Esophagus (tissue), 2 donors: ENCODE data around the gene RGL1. TPM values are rescaled to one million over a fixed set of nuclear protein-coding genes. Genes with fewer than 3 reads are reported as not detected.

Source experiments
- H3K27ac ChIP-seq, 2 donors: one replicate each; pipeline ENCODE4 v1.5.1; 2013; ENCODE audit warnings: low read depth in 2 of 2, mild to moderate bottlenecking in 2 of 2, inconsistent platforms in 1 of 2, low read length in 1 of 2, moderate library complexity in 1 of 2
- H3K27me3 ChIP-seq, 2 donors: one replicate each; pipeline ENCODE4 v1.6.1; 2013; ENCODE audit warnings: low read length in 2 of 2, control low read depth in 1 of 2, mild to moderate bottlenecking in 1 of 2; ENCODE audit not compliant: insufficient read depth in 2 of 2, control insufficient read depth in 1 of 2
- H3K36me3 ChIP-seq, 2 donors: one replicate each; pipeline ENCODE4 v1.6.1; 2013; ENCODE audit warnings: low read length in 1 of 2; ENCODE audit not compliant: control insufficient read depth in 2 of 2, insufficient read depth in 2 of 2
- H3K4me1 ChIP-seq, 2 donors: one replicate each; pipeline ENCODE4 v1.6.1; 2013; ENCODE audit warnings: low read length in 1 of 2; ENCODE audit not compliant: control insufficient read depth in 2 of 2, insufficient read depth in 2 of 2
- H3K4me3 ChIP-seq, 2 donors: one replicate each; pipeline ENCODE4 v1.5.1; 2013; ENCODE audit warnings: low read length in 2 of 2, mild to moderate bottlenecking in 2 of 2, low read depth in 1 of 2, moderate library complexity in 1 of 2
- H3K9me3 ChIP-seq, 2 donors: one replicate each; pipeline ENCODE4 v1.6.1; 2013; ENCODE audit warnings: mild to moderate bottlenecking in 2 of 2, low read depth in 1 of 2, low read length in 1 of 2, moderate library complexity in 1 of 2; ENCODE audit not compliant: control insufficient read depth in 2 of 2, insufficient read depth in 1 of 2
- WGBS, 2 donors: extraction: QIAGEN DNeasy Blood & Tissue Kit; methylation state at CpG; one replicate each; pipeline ENCODE4 v1.1.7; 2013; 5-methylcytosine and 5-hydroxymethylcytosine counted together
- polyA plus RNA-seq, 2 donors: library from polyadenylated mRNA; stranded (reverse); fragments of 200-250 nt; gene quantifications; one replicate each; pipeline ENCODE4 v1.2.3, GENCODE V29; 2013
- donor health status: healthy with polysubstance abuse.
- donor health status: Bipolar disorder and iron deficiency.

Gene RGL1
- polyA plus RNA-seq, 2 donors = 1.6 TPM

GRCh38 chr1:183887826-183888819 is 83.2 kb downstream of the RGL1 start:
- H3K4me3 ChIP-seq = no peak overlapping the region
- H3K27me3 ChIP-seq = no peaks in the 10 kb centered on the region
- peaks cover 0 to 2% of the 10 kb centered on the region in 2 donors for H3K36me3 ChIP-seq
- H3K27ac ChIP-seq = no peak overlapping the region
- H3K4me1 ChIP-seq = no peaks in the 10 kb centered on the region
- H3K9me3 ChIP-seq = no peaks in the 10 kb centered on the region
- 55 to 79% methylated on average over 9 of the region's 9 CpGs for WGBS, 2 donors

GRCh38 chr1:183889095-183889494 is 84.2 kb downstream of the RGL1 start:
- H3K4me3 ChIP-seq = no peak overlapping the region
- 64 to 78% methylated on average over 2 of the region's 2 CpGs for WGBS, 2 donors
- H3K36me3 ChIP-seq = peaks cover 2 to 3% of the 10 kb centered on the region in 2 donors
- H3K27ac ChIP-seq = no peak overlapping the region
- H3K9me3 ChIP-seq = no peaks in the 10 kb centered on the region
- no peaks in the 10 kb centered on the region for H3K27me3 ChIP-seq
- H3K4me1 ChIP-seq = no peaks in the 10 kb centered on the region

GRCh38 chr1:183891158-183891856 is 86.4 kb downstream of the RGL1 start:
- Histone ChIP-seq H3K4me1 (no peaks in the 10 kb centered on the region), H3K27ac (no peak overlapping the region), H3K27me3 (no peaks in the 10 kb centered on the region), H3K4me3 (no peak overlapping the region), H3K36me3 (peaks cover 0 to 3% of the 10 kb centered on the region in 2 donors), H3K9me3 (no peaks in the 10 kb centered on the region)
- WGBS, 2 donors = 75 to 84% methylated on average over 3 of the region's 3 CpGs

GRCh38 chr1:183892351-183892793 is 87.5 kb downstream of the RGL1 start:
- Histone ChIP-seq H3K9me3 (no peaks in the 10 kb centered on the region), H3K36me3 (peaks cover 0 to 3% of the 10 kb centered on the region in 2 donors), H3K27ac (no peak overlapping the region), H3K4me3 (no peak overlapping the region), H3K27me3 (no peaks in the 10 kb centered on the region), H3K4me1 (no peaks in the 10 kb centered on the region)

- Histone ChIP-seq H3K36me3 (peaks cover 2 to 3% of the 10 kb centered on the region in 2 donors), H3K4me1 (no peaks in the 10 kb centered on the region), H3K27me3 (no peaks in the 10 kb centered on the region), H3K9me3 (no peaks in the 10 kb centered on the region), H3K27ac (no peak overlapping the region), H3K4me3 (no peak overlapping the region)
- 83 to 85% methylated on average over 3 of the region's 3 CpGs for WGBS, 2 donors
These were observed 88.8 kb downstream of the RGL1 start for GRCh38 chr1:183893561-183894289.

- Histone ChIP-seq H3K36me3 (peaks cover 2 to 3% of the 10 kb centered on the region in 2 donors), H3K27ac (no peak overlapping the region), H3K4me1 (no peaks in the 10 kb centered on the region), H3K9me3 (no peaks in the 10 kb centered on the region), H3K27me3 (no peaks in the 10 kb centered on the region), H3K4me3 (no peak overlapping the region)
- WGBS, 2 donors = 89 to 91% methylated on average over 1 of the region's 1 CpG
These were observed 89.3 kb downstream of the RGL1 start for GRCh38 chr1:183894290-183894565.

GRCh38 chr1:183896466-183897048 is 91.6 kb downstream of the RGL1 start:
- H3K9me3 ChIP-seq = no peaks in the 10 kb centered on the region
- no peak overlapping the region for H3K27ac ChIP-seq
- WGBS, 2 donors = 85 to 86% methylated on average over 4 of the region's 4 CpGs
- H3K27me3 ChIP-seq = no peaks in the 10 kb centered on the region
- H3K4me3 ChIP-seq = no peak overlapping the region
- no peaks in the 10 kb centered on the region for H3K4me1 ChIP-seq
- H3K36me3 ChIP-seq = peaks cover 2 to 3% of the 10 kb centered on the region in 2 donors

- Histone ChIP-seq H3K36me3 (peaks cover 2 to 3% of the 10 kb centered on the region in 2 donors), H3K9me3 (no peaks in the 10 kb centered on the region), H3K27me3 (no peaks in the 10 kb centered on the region), H3K4me1 (no peaks in the 10 kb centered on the region), H3K27ac (no peak overlapping the region), H3K4me3 (no peak overlapping the region)
- WGBS, 2 donors = 60 to 79% methylated on average over 2 of the region's 2 CpGs
These were observed 93.1 kb downstream of the RGL1 start for GRCh38 chr1:183898001-183898396.

- Histone ChIP-seq H3K27ac (no peak overlapping the region), H3K9me3 (no peaks in the 10 kb centered on the region), H3K27me3 (no peaks in the 10 kb centered on the region), H3K4me3 (no peak overlapping the region), H3K4me1 (no peaks in the 10 kb centered on the region), H3K36me3 (peaks cover 2% of the 10 kb centered on the region in 2 donors)
- WGBS, 2 donors = 72 to 74% methylated on average over 2 of the region's 2 CpGs
These were observed 93.7 kb downstream of the RGL1 start for GRCh38 chr1:183898610-183899009.
